HG03135 (cell line): ENCODE results near the gene MBD4.
A peak's percentile ranks its signal among the peaks of the same experiment; 100 is the strongest.

Experiments
- ATAC-seq: cut with Tn5 transposase; IDR thresholded peaks from one replicate; pipeline ENCODE4 v1.9.1; 2021; ENCODE audit warnings: mild to moderate bottlenecking, moderate library complexity; ENCODE audit not compliant: unreplicated experiment

Gene MBD4

GRCh38 chr3:129432671-129433070 lies 7.1 kb downstream of the MBD4 start:
- ATAC-seq = no peak

- no peak for ATAC-seq
These were observed 7.7 kb downstream of the MBD4 start for GRCh38 chr3:129432036-129432435.

- no peak for ATAC-seq
These were observed 10.1 kb downstream of the MBD4 start for GRCh38 chr3:129429602-129430001.

GRCh38 chr3:129429080-129429451 lies 10.7 kb downstream of the MBD4 start:
- no peak for ATAC-seq

- ATAC-seq = peak; percentile 91
These were observed 11.2 kb downstream of the MBD4 start, which contains the start of gene EFCAB12 for GRCh38 chr3:129428376-129429079. EFCAB12 (minus strand) TSS chr3:129428636; CDS start chr3:129428488, 148 bp downstream.

GRCh38 chr3:129428007-129428375 lies 11.8 kb downstream of the MBD4 start:
- ATAC-seq = no peak

GRCh38 chr3:129425619-129426018 lies 14.1 kb downstream of the MBD4 start:
- ATAC-seq = no peak

- ATAC-seq = no peak
These were observed 14.5 kb downstream of the MBD4 start for GRCh38 chr3:129425213-129425612.

- no peak for ATAC-seq
These were observed 15.4 kb downstream of the MBD4 start for GRCh38 chr3:129424185-129424841.

GRCh38 chr3:129422897-129423296 lies 16.9 kb downstream of the MBD4 start:
- no peak for ATAC-seq

- ATAC-seq = no peak
These were observed 17.6 kb downstream of the MBD4 start for GRCh38 chr3:129421988-129422745.

GRCh38 chr3:129421236-129421883 lies 18.4 kb downstream of the MBD4 start:
- ATAC-seq = no peak

- ATAC-seq = no peak
These were observed 20.3 kb downstream of the MBD4 start for GRCh38 chr3:129419476-129419875.

- ATAC-seq = no peak
These were observed 21.4 kb downstream of the MBD4 start for GRCh38 chr3:129418041-129418973.

GRCh38 chr3:129417326-129417725 lies 22.4 kb downstream of the MBD4 start:
- no peak for ATAC-seq

- no peak for ATAC-seq
These were observed 23.3 kb downstream of the MBD4 start for GRCh38 chr3:129416415-129416814.

- ATAC-seq = no peak
These were observed 23.9 kb downstream of the MBD4 start for GRCh38 chr3:129415830-129416229.

GRCh38 chr3:129415378-129415777 lies 24.4 kb downstream of the MBD4 start:
- no peak for ATAC-seq

- ATAC-seq = peak; percentile 80
These were observed 25.9 kb downstream of the MBD4 start for GRCh38 chr3:129413687-129414506.
